Hematopoietic multipotent progenitor cell treated with erythropoietin and hydrocortisone succinate and interleukin-3 and kit ligand, for 4 days (in vitro differentiated cells): ENCODE data around the gene RFTN1.

Experiments used
- DNase-seq: peaks from one replicate; pipeline ENCODE4 v3.0.0-alpha.2; 2015

Gene RFTN1

DNA sequence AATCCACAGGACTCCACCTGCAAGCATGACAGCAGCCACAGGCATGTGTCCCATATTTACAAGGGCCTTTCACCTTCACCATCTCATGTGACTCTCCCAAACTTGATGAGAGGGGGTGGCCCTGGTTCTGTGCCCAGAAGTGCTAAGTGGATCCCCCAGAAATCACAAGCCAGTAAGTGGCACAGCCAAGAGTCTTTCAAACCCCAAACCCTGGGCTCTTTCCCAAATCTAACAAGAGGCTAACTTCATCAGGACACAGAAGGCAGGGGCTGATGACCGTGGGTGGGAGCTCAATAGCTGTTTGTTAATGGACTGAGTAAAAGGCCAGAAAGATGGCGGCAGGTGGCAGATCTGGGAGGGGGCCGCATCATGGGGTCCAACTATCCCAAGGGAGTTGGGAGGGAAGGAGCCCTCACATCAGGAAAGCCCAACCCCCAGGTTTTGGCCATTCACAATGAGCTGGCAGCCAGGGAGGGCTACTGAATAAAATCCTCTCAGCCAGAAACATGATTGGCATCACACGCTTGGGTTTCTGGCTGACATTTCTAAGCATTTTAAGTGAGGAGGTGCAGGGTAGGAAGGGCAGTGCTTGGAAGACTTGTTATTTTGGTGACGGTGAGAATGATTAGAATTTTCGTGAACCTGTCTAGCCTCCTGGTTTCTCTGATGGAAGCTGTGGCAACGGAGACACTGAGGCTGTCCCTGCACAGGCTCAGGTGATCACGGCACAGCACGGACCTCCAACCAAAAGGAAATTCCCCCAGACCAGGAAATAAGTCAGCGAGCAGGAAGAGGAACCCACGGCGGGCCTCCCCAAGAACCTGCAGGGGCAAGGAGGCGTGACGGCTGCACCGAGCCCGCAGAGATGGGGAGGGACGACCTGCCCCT, 139.2 kb downstream of the RFTN1 start:
- DNase-seq = no peak

DNA sequence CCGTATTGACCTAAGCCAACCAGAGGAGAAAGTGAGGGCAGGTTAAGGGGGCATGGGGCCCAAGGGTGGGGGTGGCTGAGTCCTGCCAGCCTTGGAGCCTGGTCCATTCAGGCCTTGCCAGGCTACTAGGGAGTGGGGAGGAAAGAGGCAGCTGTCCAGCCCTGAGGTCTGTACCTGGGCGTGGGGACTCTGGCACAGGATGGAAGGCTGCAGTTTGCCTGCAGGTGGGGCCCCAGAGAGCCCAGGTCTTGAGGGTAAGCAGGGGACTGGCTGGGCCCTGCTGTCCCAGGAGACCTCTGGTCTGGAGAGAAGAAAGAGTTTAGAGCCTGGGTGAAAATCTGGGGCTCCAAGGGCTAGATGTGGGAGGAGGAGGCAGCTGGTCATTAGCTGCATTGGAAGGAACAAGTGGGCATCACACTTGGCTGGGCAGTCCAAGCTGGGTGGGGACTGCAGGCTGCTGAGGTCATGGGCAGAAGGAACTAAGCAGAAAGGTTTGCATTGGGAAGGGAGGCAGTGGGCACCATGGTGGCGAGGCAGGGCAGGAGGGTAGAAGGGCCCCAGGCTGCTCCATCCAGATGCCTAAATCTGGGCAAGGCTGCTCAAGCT, 140.1 kb downstream of the RFTN1 start:
- no peak for DNase-seq

DNA sequence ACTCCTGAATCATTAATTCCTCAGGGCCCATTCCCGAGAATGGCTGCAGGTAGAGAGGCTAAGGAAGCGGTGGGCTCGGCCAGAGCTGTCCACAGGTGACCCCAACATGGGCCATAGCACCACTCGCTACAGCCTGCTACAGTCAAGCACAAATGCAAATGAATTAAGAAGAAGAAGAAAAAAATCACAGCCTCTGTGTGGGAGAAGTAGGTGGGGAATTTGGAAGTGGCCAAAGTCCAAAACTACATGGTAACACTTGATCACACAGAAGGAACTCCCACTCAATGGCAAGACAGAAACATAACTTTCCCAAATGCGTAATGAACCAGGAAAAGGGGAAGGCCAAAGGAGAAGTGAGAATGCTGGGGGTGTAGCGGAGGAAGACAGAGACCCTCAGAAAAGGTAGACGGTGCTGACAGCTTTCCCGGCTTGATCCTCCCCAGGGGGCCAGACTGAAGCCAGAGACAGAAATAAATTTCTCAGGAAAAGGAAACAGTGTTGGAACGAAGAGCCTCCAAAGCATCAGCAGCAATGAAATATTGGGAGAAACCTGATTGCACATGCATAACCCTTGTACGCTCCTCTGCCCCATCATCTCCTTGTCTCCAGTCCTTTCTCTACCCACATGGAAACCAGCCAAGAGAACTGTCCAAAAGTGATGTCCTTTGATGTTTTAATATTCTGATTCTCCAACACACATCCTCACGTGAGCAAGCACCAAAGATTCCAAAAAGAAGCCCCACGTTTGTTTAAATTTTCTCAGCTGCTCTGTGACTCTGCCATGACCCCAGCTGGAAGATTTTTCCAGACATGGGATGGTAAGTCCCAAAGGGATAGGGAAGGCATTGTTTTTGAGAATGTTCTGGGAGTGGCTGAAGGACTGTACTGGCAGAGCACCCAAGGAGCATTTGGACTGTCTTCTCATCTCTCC, 140.9 kb downstream of the RFTN1 start:
- DNase-seq = no peak

DNA sequence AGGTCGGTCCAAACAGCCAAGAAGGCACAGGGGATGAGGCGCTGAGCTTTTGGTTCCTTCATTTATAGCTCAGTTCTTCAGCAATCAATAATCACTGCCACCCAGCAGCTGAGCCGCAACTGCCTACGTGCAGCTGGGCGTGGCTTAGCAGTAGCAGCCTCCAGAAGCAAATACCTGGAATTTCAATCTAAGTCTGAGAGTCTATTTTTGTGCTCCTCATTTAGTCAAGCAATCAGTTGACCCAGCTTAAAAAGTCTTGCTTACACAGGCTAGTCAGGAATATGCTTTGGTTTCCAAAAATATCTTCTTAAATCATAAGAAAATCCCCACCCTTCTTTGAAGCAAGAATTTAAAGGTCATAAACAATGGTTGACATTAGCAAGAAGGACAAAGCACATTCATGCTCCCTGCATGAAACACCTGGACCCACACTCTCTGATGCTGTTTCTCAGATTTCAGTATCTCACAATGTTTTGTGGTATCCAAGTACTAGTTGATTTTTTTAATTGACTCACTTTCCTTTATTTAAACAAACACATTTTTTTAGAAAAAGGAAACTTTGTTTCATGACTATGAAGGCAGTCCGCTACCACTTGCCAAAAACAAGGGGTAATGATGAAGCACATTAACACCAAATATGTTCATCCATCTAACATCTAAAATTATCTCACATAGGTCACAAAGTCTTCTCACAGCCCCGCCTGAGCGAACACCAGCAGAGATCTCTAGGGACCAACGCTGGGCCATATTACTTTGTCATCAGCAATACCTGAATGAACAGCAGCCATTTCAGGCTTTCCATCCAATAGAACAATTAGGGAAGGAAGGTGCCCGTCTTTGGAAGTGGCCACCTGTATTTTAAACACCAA, 142.4 kb downstream of the RFTN1 start:
- no peak for DNase-seq

DNA sequence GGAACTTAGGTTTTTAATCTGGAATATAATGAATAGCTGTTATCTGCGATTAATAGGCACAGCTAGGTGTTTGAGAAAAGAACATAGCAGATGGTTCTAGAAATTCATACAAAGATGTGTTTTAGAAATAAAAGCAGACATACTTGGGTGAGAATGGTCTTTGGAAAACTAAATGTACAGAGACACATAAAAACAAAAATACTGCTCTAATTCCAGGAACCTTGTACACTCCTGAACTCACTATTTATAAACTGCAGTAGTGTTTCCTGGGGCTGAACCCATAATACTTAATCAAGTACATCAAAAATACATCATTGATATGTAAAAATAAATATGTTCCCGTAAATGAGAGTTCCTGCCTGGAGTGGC, 143.0 kb downstream of the RFTN1 start:
- DNase-seq = no peak

DNA sequence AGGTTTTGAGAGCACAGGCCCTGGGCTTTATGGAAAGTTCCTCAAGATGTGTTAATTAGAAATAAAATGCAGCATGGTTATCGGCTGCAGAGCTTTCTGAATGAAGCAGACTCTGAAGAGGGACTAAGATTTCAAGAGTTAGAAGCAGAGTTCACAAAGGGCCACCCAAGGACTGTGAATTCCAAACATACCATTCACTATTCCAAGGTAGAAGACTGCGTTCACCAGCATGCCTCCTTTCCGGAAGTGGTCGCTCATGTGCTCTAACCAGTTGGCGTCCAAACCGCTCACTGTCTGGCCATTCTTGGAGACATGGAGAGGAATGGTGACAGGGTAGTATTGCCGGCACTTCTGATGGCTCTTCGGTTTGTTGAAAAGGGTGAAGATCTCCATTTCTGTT, 143.6 kb downstream of the RFTN1 start:
- no peak for DNase-seq

DNA sequence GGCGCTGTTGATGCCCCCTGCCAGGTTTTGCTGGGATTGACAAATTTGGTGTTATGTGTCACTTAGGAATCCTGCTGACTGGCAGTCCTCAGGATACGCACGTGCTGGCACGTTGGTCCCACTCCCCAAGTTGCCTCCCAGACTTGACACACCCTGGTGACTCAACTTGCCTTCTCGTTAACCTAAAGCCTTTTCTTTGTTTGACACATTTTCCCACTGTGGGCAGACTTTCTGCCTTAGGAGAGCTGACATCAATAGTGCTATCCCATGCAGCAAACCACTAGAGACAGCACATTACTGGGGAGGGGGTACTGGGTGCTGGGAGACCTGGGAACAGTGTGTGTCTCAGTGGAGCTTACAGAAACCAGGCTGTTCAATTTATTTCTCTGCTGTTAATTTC, 144.2 kb downstream of the RFTN1 start:
- no peak for DNase-seq

DNA sequence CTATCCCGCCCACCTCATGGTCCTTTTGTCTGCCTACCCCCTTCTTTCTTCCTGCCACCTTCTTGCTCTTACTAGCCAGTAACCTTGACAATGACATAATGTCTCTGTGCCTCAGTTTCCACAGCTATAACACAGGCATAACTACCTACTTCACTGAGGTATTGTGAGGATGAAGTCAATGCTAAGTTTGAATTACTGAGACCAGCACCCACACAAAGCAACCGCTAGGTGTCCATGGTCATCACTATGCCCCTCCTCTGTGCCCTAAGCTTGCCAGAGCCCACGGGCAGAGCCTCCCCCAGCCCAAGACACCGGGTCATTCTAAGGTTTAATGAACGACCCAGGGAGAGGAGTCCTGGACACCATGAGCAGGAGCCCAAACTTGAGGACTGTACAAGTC, 146.9 kb downstream of the RFTN1 start:
- DNase-seq = no peak

DNA sequence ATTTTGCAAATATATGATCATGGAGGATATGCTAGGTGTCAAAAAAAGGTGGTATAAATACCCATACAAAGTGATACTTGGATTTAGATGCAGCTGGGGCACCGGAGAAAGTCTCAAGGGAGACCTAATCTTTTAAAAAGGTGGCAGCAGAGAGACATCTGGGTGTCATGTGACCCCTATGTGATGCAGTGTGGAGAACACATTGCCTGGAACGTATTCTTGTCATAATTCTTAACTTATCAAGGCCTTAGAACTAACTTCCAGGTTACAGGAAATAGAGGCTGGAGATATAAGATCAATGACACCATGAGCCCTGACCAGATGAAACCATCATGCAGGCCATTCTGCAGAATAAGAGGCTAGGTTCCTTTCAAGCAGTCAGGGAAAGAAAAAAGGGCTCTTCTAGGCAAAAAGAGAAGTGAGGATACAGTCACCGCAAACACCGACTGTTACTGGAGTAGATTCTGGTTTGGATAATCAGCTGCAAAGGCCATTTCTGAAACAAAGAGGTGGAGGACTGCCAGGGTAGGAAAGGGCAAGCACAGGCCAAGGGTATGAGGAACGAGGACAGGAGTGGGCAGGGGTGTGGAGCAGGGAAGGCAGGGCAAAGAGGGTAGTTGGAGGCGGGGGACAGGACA, 147.9 kb downstream of the RFTN1 start:
- DNase-seq = peak; percentile 23

DNA sequence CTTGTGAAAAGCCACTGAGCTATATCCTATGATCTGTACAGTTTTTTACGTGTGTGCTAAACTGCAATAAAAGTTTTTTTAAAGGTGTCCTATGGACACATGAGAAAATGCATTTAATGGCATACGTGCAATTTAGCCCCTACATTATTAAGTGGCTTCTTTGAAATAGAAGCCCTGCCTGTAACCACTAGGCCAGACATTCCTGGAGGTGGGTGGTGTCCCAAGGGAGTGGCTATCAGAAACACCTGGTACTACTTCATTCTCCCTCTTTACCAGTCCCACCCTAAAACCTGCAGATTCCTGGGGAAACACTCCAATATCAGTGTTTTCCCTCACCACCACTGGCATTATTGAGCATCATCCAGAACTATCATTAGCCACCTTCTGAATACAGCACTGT, 148.5 kb downstream of the RFTN1 start:
- DNase-seq = no peak

DNA sequence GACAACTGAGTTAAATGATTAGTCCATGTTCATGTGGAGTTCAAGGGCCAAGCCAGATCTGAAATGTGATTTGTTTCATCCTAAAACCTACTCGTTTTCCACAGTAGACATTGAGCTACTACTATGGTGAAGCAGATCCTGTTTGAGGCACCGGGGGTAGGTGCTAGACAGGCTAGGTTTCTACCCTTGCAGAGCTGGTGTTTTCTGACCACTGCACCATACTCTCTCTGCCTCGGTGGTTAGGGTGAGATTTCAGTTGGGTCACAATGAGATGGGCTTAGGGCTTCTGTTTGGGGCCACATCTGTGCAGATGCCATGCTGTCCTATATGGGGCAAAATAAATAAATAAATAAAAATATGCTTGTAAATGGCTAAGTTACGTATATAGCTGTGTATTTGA, 149.2 kb downstream of the RFTN1 start:
- no peak for DNase-seq

DNA sequence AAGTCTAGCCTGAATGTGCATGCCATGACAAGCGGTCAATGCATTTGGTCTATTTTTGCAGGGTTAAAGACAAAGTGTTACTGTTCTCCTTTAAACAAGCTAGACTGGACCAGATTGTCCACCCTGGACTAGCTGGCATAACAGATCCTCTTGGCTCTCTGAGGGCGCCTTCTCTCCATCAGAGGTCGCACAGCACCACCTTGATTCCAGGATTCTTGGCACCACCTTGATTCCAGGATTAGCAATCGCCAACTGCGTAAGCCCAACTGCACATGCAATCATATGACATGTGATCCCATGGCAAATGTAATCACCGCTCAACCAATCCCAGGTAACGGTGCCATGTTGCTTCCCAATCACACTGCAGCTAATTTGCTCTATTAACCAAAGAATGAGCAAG, 149.9 kb downstream of the RFTN1 start:
- DNase-seq = no peak

DNA sequence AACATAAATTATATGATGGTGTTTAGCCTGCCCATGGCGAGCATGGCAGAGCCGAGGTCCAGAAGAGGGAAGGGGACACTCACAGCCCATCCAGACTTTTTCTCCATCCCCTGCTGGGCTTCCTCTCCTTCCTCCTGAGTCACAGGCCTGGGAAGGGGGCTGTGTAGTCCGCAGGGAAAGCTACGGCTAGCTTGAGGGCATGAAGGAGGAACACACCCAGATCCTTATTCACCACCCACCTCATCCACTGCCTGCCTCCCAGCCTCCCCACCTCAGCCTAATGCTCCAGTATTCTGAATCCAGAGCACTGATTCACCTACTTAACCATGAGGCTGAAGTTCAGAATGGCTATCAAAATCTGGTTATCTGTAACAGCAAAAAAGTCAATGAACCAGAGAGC, 150.7 kb downstream of the RFTN1 start:
- no peak for DNase-seq

DNA sequence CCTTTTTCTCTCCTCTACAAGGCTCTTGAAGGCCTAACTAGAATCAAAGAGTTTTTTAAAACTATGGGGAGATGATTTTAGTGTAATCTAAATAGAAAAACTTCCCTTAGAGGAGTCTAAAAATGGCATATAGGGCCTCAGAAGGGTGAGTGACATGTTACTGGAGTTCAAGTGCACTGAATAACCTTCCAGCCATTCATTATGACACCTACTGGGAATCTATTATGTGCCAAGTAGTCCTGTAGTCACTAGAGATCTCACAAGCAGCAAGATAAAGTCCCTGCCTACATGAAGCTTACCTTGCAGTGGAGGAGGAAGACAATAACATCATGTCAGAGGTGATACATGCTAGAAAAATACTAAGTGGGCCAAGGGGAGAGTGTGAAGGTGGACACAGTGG, 152.4 kb downstream of the RFTN1 start:
- DNase-seq = no peak

DNA sequence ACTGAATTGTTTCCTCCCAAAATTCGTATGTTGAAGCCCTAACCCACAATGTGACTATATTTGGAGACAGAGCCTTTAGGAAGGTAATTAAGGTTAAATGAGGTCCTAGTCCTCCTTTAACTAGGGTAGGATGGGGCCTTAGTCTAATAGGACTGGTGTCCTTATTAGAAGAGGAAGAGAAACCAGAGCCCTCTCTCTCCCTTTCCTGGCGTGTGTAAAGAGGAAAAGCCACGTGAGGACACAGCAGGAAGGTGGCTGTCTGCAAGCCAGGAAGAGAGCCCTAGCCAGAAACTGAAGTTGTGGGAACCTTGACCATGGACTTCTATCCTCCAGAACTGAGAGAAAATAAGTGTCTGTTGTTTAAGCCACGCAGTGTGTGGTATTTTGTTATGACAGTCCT, 154.2 kb downstream of the RFTN1 start:
- DNase-seq = no peak

DNA sequence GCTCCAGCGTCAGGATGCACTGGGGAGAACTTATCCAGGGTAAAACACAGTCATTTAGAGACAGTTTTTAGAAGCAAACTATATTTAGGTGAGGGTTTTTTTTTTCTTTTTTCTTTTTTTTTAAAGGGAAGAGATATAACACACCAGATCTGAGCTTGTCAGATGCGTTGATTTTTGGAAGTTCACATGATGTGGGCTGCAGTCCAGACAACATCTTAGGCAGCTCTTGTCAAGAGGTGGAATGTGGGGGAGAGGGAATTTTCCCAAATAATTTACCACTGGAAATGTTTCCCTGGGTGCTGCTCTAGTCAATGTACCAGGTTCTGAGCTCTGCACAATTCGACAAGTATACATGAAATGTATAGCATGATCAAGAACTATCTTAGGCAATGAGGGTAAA, 155.2 kb downstream of the RFTN1 start:
- DNase-seq = no peak

DNA sequence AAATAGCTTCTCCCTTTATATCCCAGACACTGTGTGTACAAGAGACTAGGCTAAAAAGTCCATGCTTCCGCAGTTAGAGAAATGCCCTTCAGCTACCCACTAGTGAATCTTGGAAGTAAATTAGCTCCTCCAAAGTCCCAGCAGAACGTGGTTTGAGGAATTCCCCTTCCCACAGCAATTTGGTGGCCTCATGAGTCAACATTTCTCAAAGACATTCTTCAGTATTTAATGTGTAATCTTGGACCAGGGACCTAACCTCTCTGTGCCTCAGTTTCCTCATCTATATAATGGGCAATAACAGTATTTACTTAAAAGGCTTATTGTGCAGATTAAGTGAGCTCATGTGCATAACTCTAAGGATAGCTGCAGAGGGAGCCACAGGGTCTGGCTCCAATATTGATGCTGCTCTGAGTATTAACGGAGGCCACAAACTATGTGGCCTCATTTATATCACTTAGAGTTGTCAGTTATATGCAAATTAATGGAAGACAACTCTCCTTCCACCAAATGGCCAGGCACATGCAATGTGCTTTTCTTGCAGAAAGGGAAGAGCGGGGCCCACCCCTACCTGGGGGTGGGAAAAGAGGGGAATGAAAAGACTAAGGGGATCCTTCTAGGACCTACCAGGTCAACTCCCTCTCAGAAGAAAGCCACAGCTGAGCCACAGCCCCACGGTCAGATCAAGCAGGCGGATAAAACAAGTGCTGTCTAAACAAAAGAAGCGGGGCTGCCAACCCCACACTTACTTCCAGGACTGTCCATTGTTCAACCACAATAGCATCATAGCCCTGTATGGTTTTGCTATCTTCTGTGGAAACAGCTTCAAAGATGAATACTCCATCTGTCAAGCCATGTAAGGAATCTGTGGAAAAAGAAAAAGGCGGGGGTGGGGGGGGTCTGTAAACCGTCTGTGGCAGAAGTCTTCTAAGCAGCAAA, 156.0 kb downstream of the RFTN1 start:
- peak; percentile 71 for DNase-seq

DNA sequence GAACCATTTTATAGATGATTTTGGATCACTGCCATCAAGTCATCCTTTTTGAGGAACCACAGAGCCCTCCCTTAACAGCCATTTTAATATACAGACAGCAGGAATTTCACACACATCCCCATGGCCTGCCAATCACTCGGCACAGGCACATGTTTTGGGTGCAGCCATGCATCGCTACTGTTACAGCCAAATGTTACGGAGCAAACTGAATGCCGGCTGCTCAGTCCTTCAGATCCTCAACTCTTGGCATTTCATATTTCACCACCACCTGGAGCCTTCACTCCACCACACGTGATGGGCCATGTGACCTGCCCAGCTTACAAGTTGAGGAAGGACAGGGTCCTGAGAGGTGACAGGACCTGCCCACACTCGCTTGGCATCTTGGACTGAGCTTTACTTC, 157.7 kb downstream of the RFTN1 start:
- no peak for DNase-seq

DNA sequence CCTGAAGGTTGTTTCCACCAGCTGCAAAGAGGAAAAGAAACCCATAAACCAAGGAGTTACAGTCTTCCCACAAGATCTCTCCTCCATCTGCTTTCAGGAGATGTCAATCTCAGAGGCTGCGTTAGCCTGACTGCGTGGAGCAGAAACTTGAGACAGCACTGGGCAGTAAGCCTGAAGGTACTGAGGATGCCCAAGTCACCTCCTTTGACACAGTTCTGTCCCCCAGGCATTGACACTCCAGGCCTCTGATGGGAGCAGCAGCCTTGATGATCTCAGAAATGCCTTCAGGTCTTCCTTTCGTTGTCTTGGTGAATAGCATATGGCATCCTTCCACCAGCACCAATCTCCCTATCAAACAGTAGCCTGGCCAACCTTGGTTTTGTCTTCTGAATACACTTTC, 159.2 kb downstream of the RFTN1 start:
- DNase-seq = no peak

DNA sequence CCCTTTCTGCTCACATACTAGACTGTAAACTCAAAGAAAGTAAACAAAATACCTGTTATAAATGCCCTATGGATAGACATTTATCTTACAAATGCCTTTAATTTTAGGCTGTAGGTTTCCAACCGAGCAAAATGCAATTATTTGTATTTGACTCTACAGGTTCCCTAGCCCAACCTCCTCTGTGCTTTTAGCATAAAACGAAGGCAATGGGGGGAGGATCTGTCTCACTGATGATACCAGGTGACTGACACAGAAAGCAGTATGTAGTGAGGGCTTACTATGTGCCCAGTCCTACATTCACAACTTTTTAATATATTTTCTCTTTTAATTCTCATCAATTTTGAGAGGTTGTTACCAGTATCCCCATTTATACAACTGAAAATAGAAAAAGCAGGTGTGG, 161.1 kb downstream of the RFTN1 start:
- no peak for DNase-seq
